HG03442 (cell line): Measurements from ENCODE around the gene CATSPERB.
"Not testable (repeated sequence)": the region's sequence is repeated elsewhere in the genome, so short reads cannot be mapped to it uniquely, and the experiment has no call there.

Experiments
- ATAC-seq: cut with Tn5 transposase; IDR thresholded peaks from one replicate; pipeline ENCODE4 v1.9.1; 2021; ENCODE audit warnings: mild to moderate bottlenecking, moderate library complexity; ENCODE audit not compliant: unreplicated experiment

CATSPERB gene

DNA sequence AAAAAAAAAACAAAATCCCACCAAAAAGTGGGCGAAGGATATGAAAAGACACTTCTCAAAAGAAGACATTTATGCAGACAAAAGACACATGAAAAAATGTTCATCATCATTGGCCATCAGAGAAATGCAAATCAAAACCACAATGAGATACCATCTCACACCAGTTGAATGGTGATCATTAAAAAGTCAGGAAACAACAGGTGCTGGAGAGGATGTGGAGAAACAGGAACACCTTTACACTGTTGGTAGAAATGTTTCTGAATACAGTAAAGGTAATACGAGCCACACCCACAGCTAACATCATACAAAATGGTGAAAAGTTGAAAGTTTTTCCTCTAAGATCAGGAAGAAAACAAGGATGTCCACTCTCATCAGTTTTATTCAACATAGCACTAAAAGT is 8.0 kb upstream of the CATSPERB start:
- ATAC-seq = not testable (repeated sequence)

DNA sequence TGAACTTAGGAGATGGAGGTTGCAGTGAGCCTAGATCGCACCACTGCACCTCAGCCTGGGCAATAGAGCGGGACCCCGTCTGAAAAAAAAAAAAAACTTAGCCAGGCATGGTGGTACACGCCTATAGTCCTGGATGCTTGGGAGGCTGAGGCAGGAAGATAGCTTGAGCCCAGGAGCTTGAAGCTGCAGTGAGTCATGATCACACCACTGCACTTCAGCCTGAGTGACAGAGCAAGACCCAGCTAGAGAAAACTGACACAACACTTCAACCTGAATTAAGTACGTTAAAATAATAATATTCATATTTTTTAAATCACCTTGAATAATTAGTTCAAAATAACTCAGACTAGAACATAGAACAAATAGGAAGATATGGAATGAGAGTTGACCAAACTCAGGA is 5.7 kb upstream of the CATSPERB start:
- no peak for ATAC-seq

GRCh38 chr14:91732859-91733477 is 1.1 kb upstream of the CATSPERB start:
- ATAC-seq = no peak

DNA sequence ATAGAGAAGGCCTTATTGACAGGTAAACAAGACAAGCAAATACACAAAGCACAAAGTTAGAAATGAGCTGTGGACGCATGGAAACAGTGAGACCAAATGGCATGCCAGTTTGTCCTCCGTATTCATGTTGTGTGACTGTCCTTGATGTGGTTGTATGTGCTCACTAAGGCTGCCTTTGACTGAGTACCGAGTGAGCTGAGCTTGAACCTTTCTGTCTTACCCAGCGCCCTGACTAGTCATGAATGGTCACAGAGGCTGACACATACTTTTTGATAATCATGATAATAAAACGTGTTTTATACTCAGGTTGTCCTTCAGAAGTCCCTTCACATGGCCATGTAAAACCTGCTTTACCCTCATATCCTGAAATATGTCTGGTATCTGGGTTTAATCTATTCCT is 553 bp upstream of the CATSPERB start:
- no peak for ATAC-seq

DNA sequence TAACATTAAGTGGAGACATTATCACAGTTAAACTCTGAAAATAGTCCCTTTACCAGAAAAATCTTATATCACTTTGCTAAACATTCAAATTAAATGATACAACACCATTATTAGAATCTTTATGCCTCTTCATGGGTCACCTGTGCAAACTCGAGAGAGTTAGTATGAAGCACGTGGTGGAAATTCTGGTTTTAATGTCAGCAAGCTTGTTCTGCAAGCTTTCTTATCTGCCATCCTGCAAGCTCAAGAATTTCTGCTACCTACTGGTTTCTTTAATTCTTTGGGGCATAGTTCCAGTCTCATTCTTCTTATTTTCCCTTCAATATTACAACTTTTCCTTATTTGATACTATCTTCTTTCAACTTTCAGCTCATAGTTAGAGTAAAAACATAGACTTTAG is 868 bp downstream of the CATSPERB start:
- ATAC-seq = no peak

DNA sequence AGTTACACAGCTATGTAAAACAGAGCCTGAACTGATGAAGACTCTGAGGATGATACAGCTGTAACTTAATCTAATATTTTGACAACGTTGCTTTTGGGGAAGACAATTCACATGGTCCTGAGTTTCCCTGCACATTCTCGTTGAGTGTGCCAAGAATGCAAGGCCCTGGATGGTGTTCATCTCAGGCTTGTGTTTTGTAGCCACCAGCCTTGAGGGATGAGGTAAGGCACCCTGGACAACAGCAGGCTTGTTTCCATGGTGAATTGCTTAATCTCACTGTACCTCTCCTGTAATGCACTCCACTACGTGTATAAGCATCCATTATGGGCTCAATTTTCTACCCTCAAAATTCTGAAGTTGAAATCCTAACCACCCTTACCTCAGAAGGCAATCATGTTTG is 2.1 kb downstream of the CATSPERB start:
- ATAC-seq = no peak

GRCh38 chr14:91728616-91729183 is 3.2 kb downstream of the CATSPERB start:
- no peak for ATAC-seq

DNA sequence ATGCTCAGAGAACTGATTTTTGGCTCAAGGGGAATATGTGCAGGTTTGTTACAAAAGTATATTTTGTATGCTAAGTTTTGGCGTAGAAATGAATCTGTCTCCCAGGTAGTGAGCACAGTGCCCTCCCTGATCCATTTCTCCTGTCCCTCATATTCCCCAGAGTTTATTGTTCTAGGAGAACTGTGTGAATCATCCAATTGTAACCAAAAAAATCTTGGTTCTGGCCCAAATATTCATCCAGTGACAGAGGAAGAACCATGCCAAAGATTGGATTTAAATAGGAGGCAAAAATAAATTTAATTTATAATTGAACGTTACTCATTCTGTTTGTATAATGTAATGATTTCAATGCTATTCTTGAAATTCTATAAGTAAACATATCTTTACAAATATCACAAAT is 4.8 kb downstream of the CATSPERB start:
- ATAC-seq = no peak

GRCh38 chr14:91723501-91723900 is 8.4 kb downstream of the CATSPERB start:
- no peak for ATAC-seq

- no peak for ATAC-seq
Measured at GRCh38 chr14:91722386-91722785, 9.5 kb downstream of the CATSPERB start.

DNA sequence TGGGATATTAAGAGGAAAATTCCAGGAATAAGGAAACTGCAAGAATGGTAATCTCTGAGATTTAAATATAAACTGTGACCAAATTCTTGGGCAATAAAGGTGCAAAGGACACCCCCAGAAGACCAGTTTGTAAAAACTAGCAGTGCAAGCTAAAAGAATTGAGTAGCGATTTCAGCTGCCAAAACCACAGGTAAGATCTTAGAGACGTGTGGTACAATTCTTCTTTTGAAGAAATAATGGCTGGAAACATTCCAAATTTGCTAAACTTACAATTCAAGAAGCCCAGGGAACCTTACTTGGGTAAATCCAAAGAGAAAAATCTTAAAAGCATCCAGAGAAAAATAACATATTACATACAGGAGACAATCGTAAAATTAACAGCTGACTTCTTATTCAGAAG is 12.0 kb downstream of the CATSPERB start:
- ATAC-seq = no peak

DNA sequence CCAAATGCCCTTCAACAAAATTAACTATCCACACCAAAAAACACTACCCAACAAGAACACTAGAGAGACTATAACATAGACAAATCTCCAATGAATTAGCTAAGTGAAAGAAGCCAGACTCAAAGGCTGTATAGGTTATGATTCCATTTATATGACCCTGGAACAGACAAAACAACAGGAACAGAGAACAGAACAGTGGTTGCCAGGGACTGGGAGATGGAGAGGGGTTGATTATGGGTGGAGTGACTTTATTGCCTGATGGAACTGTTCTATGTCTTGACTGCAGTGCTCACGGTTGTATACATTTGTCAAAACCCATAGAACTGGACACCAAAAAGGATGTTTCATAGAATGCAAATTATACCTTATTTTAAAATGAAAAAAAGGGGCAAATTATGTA is 14.9 kb downstream of the CATSPERB start:
- no peak for ATAC-seq

GRCh38 chr14:91714805-91715204 is 17.1 kb downstream of the CATSPERB start:
- no peak for ATAC-seq

DNA sequence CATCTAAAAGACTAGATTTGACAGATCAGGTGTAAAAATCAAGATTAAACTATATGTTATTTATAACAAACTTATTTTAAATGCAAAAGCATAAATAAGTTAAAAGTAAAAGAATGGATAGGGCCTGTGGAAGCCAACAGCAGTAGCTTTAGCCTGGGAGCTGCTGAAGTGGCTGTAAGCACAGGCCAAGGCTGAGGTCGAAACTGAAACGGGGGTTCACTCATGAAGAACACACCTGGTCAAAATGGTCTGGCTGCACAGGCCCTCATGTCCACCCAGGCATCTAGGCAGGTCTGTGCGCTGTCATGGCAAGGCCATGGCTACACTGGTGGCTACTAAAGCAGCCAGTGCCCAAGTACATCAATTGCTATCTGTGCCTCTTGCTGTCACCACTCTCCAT is 23.1 kb downstream of the CATSPERB start:
- no peak for ATAC-seq

GRCh38 chr14:91706996-91707395 is 24.9 kb downstream of the CATSPERB start:
- ATAC-seq = no peak

DNA sequence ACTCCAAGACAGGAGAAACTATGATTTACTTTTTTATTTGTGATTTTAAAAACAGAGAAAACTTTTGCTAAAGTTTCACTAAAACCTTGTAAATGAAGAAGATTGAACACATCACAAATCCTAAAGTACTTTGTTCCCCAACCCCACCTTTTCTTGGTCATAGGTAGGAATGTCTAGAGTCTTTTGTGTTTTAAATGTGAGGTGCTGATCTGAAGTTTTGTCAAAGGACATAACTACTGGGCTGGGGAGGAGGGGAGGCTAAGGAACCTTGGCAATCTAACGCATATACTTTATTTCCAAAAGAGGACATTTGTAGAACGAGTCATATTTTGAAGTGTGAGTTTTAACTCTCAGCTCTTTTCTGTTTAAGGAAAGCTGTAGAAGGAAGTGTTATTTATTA is 37.2 kb downstream of the CATSPERB start:
- no peak for ATAC-seq

GRCh38 chr14:91693346-91693745 is 38.5 kb downstream of the CATSPERB start:
- no peak for ATAC-seq

GRCh38 chr14:91692075-91692474 is 39.8 kb downstream of the CATSPERB start:
- no peak for ATAC-seq

DNA sequence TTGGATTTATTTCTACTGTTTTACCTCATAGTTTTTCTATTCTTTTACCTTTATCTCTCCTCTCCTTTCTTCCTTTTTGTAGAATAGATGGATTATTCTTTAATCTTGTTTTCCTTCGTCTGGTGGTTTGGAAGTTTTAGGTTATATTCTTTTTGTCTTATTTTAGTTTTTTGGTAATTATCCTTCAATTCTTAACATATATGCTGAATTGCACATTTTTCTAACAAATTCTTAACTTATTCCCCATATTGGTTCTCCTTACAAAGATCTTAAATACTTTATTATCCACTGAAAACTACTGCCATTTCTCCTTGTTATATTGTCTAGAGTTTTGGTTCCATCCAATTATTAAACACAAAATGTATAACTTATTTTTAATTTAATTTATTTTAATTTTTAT is 42.3 kb downstream of the CATSPERB start:
- ATAC-seq = no peak

GRCh38 chr14:91687436-91687835 is 44.5 kb downstream of the CATSPERB start:
- not testable (repeated sequence) for ATAC-seq

- no peak for ATAC-seq
Measured at GRCh38 chr14:91685600-91685999, 46.3 kb downstream of the CATSPERB start.

GRCh38 chr14:91681893-91682563 is 49.9 kb downstream of the CATSPERB start:
- ATAC-seq = no peak

- no peak for ATAC-seq
Measured at GRCh38 chr14:91681118-91681517, 50.8 kb downstream of the CATSPERB start.
